ENCODE results near the gene CALY.

CALY gene

GRCh38 chr10:133366130-133366478, 29.4 kb upstream of the CALY start:
- no peak for DNase-seq (ENCODE audit: low read depth in 2 of 2)

- DNase-seq (ENCODE audit: low read depth in 2 of 2) = no peak
These were observed 28.9 kb upstream of the CALY start for GRCh38 chr10:133365461-133366129.

GRCh38 chr10:133364645-133365431, 28.1 kb upstream of the CALY start:
- DNase-seq (ENCODE audit: low read depth in 2 of 2) = no peak

GRCh38 chr10:133362846-133363245, 26.1 kb upstream of the CALY start:
- no peak for DNase-seq (ENCODE audit: low read depth in 2 of 2)

GRCh38 chr10:133361773-133362441, 25.2 kb upstream of the CALY start:
- no peak for DNase-seq (ENCODE audit: low read depth in 2 of 2)

GRCh38 chr10:133361227-133361626, 24.5 kb upstream of the CALY start:
- no peak for DNase-seq (ENCODE audit: low read depth in 2 of 2)

- DNase-seq (ENCODE audit: low read depth in 2 of 2) = no peak
These were observed 23.4 kb upstream of the CALY start for GRCh38 chr10:133359972-133360610.

- DNase-seq (ENCODE audit: low read depth in 2 of 2) = no peak
These were observed 22.9 kb upstream of the CALY start for GRCh38 chr10:133359554-133359971.

- no peak for DNase-seq (ENCODE audit: low read depth in 2 of 2)
These were observed 22.2 kb upstream of the CALY start for GRCh38 chr10:133358925-133359310.

- DNase-seq (ENCODE audit: low read depth in 2 of 2) = no peak
These were observed 21.6 kb upstream of the CALY start for GRCh38 chr10:133358162-133358924.

- DNase-seq (ENCODE audit: low read depth in 2 of 2) = peak; percentile 50 to 69
These were observed 20.8 kb upstream of the CALY start, which contains the start of gene FUOM for GRCh38 chr10:133357285-133358161. FUOM (minus strand) TSS chr10:133358019; CDS start chr10:133358007, 12 bp downstream.

GRCh38 chr10:133356549-133357284, 20.0 kb upstream of the CALY start:
- DNase-seq (ENCODE audit: low read depth in 2 of 2) = no peak

GRCh38 chr10:133355991-133356390, 19.3 kb upstream of the CALY start:
- DNase-seq (ENCODE audit: low read depth in 2 of 2) = no peak

- no peak for DNase-seq (ENCODE audit: low read depth in 2 of 2)
These were observed 18.6 kb upstream of the CALY start for GRCh38 chr10:133355266-133355665.

GRCh38 chr10:133354672-133355240, 18.1 kb upstream of the CALY start:
- DNase-seq (ENCODE audit: low read depth in 2 of 2) = no peak

GRCh38 chr10:133353988-133354605, 17.4 kb upstream of the CALY start:
- no peak for DNase-seq (ENCODE audit: low read depth in 2 of 2)

GRCh38 chr10:133353202-133353959, 16.7 kb upstream of the CALY start:
- DNase-seq (ENCODE audit: low read depth in 2 of 2) = no peak

Data from stimulated activated CD8-positive, alpha-beta memory T cell treated with anti-CD3 and anti-CD28 coated beads, Interleukin-7, amount 100 ng/mL, for 4 hours (primary cell).